GM18858 (cell line): ENCODE data around the gene NOS1AP.
A peak's percentile ranks its signal among the peaks of the same experiment; 100 is the strongest.
"Not testable (repeated sequence)": the region's sequence is repeated elsewhere in the genome, so short reads cannot be mapped to it uniquely, and the experiment has no call there.

Source experiments
- ATAC-seq: cut with Tn5 transposase; IDR thresholded peaks from one replicate; pipeline ENCODE4 v1.9.1; 2021; ENCODE audit not compliant: unreplicated experiment

Gene NOS1AP

GRCh38 chr1:162069334-162070093, at the start of gene NOS1AP:
NOS1AP (plus strand) TSS chr1:162069691; CDS start chr1:162070178, 487 bp downstream.
- peak; percentile 88 for ATAC-seq

- ATAC-seq, result no peak
Observed at GRCh38 chr1:162020150-162020549, 49.3 kb upstream of the NOS1AP start.

- ATAC-seq, result no peak
Observed at GRCh38 chr1:162021124-162021523, 48.4 kb upstream of the NOS1AP start.

GRCh38 chr1:162022626-162023025, 46.9 kb upstream of the NOS1AP start:
- ATAC-seq, result no peak

- no peak for ATAC-seq
Observed at GRCh38 chr1:162023181-162023546, 46.3 kb upstream of the NOS1AP start.

- no peak for ATAC-seq
Observed at GRCh38 chr1:162023547-162024501, 45.7 kb upstream of the NOS1AP start, which contains the start of gene OLFML2B. OLFML2B (minus strand) TSS chr1:162023869; CDS start chr1:162023430, 439 bp downstream.

- ATAC-seq, result no peak
Observed at GRCh38 chr1:162025541-162025940, 44.0 kb upstream of the NOS1AP start.

- ATAC-seq, result no peak
Observed at GRCh38 chr1:162026881-162027280, 42.6 kb upstream of the NOS1AP start.

GRCh38 chr1:162028726-162029125, 40.8 kb upstream of the NOS1AP start:
- ATAC-seq, result no peak

- no peak for ATAC-seq
Observed at GRCh38 chr1:162029157-162029556, 40.3 kb upstream of the NOS1AP start.

- no peak for ATAC-seq
Observed at GRCh38 chr1:162030759-162031280, 38.7 kb upstream of the NOS1AP start.

GRCh38 chr1:162033428-162033827, 36.1 kb upstream of the NOS1AP start:
- no peak for ATAC-seq

GRCh38 chr1:162035241-162035640, 34.2 kb upstream of the NOS1AP start:
- no peak for ATAC-seq

- no peak for ATAC-seq
Observed at GRCh38 chr1:162036163-162036562, 33.3 kb upstream of the NOS1AP start.

GRCh38 chr1:162038624-162039023, 30.9 kb upstream of the NOS1AP start:
- ATAC-seq, result no peak

- ATAC-seq, result no peak
Observed at GRCh38 chr1:162040001-162040400, 29.5 kb upstream of the NOS1AP start.

- ATAC-seq, result no peak
Observed at GRCh38 chr1:162040657-162041056, 28.8 kb upstream of the NOS1AP start.

- ATAC-seq, result no peak
Observed at GRCh38 chr1:162042361-162042760, 27.1 kb upstream of the NOS1AP start.

GRCh38 chr1:162046921-162047320, 22.6 kb upstream of the NOS1AP start:
- ATAC-seq, result no peak

- ATAC-seq, result not testable (repeated sequence)
Observed at GRCh38 chr1:162053949-162054348, 15.5 kb upstream of the NOS1AP start.

- no peak for ATAC-seq
Observed at GRCh38 chr1:162055062-162055461, 14.4 kb upstream of the NOS1AP start.

GRCh38 chr1:162056043-162056442, 13.4 kb upstream of the NOS1AP start:
- ATAC-seq, result no peak
